ENCODE measurements around the gene SBF2.

Gene SBF2

DNA sequence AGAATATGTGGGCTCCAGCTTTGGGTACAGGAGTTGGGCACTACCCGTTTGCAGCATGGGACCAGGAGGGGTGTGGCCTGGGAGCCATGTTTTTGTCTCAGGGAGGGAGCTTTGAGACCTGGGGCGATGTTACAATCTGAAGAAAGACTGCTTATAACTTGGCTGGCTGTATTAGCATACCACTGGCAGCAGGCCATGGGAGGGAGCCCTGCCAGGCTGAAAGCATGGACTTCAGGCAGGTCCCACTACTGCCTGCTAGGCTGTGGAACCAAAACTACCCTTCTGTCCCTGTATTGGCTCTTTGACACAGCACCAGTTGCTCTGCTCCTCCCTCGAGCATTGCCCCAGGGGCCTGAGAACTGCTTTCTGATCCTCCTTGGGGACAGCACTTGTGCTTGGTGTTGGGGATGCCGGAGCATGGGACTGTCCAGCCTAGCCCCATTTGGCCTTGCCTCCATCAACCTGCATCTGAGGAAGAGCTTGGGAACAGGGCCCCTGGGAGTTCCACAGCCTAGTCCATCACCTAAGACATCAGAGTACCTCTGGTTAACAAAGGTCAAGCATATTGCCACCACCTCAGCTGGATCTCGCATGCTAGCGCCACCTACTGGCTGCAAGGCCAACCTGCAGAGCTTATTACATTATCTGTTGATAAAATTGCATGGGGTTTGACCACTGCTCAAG lies 217.4 kb downstream of the SBF2 start:
- H3K14ac ChIP-seq (ENCODE audit: low read length) = no peak overlapping the region
- H2AFZ ChIP-seq (ENCODE audit: low read length) = no peak overlapping the region
- no peak overlapping the region for H4K91ac ChIP-seq (ENCODE audit: low read depth, low read length, poor library complexity)
- H3K9ac ChIP-seq (ENCODE audit: low read depth, low read length, poor library complexity) = no peak overlapping the region
- H3K23ac ChIP-seq (ENCODE audit: low read depth, low read length, poor library complexity) = peak overlapping the region; percentile 26
- DNase-seq (ENCODE audit: low spot score) = no peak
- no peaks in the 10 kb centered on the region for H3K27me3 ChIP-seq (ENCODE audit: control insufficient read depth in 3 of 3, insufficient read depth in 3 of 3, low read depth in 1 of 3, low read length in 3 of 3)
- H3K4me1 ChIP-seq (ENCODE audit: control insufficient read depth in 2 of 2, insufficient read depth in 1 of 2, low read depth in 1 of 2, low read length in 2 of 2) = no peaks in the 10 kb centered on the region
- no peak overlapping the region for H3K27ac ChIP-seq (replicated peaks; ENCODE audit: low read length)
- H3K4ac ChIP-seq (ENCODE audit: low read length) = no peak overlapping the region
- H3K36me3 ChIP-seq (replicated peaks in 1 of 2; ENCODE audit: control insufficient read depth in 2 of 2, insufficient read depth in 2 of 2, low read length in 2 of 2) = no peaks in the 10 kb centered on the region
- H2BK5ac ChIP-seq (ENCODE audit: low read length) = peak overlapping the region; percentile 77
- H3K4me2 ChIP-seq (ENCODE audit: insufficient read depth, low read length, poor library complexity, severe bottlenecking) = no peak overlapping the region
- no CpG with 5 or more reads among the region's 6 CpGs for WGBS, 2 donors (ENCODE audit: extremely low coverage in 2 of 2, insufficient read length in 2 of 2, insufficient replicate concordance in 1 of 2)
- no peak overlapping the region for H3K4me3 ChIP-seq (ENCODE audit: low read length in 2 of 2)
- H2BK12ac ChIP-seq (ENCODE audit: low read length) = no peak overlapping the region
- H3K79me1 ChIP-seq (ENCODE audit: low read depth, low read length) = peaks cover 6% of the 10 kb centered on the region
- no peak overlapping the region for H2BK15ac ChIP-seq (ENCODE audit: low read length)
- H3K9me3 ChIP-seq (replicated peaks in 1 of 2; ENCODE audit: control insufficient read depth in 2 of 2, insufficient read depth in 1 of 2, low read depth in 1 of 2, low read length in 2 of 2) = peaks cover 2 to 14% of the 10 kb centered on the region in 2 donors
- H4K8ac ChIP-seq (ENCODE audit: low read depth, low read length) = no peak overlapping the region
- peak overlapping the region; percentile 59 for H3K18ac ChIP-seq (ENCODE audit: low read length)
- H2BK120ac ChIP-seq (ENCODE audit: low read depth, low read length) = no peak overlapping the region
- no peak overlapping the region for H2AK5ac ChIP-seq (ENCODE audit: low read depth, low read length)

DNA sequence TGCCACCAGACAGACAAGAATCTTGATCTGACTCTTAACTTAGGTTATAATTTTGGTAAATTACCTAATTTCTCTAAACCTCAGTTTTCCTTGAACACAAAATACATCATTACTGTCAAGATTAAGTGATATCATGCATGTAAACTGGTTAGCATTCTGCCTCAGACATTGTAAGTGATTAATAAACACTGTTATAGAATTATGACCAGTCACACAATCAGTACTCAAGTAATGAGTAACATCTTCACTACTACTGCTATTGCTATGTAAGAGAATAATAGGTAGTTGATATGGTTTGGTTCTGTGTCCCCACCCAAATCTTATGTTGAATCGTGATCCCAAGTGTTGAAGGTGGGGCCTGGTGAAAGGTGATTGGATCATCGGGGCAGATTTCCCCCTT lies 218.9 kb downstream of the SBF2 start:
- no peak overlapping the region for H3K27ac ChIP-seq (replicated peaks; ENCODE audit: low read length)
- no peak overlapping the region for H2BK5ac ChIP-seq (ENCODE audit: low read length)
- H2BK120ac ChIP-seq (ENCODE audit: low read depth, low read length) = no peak overlapping the region
- no peak overlapping the region for H3K9ac ChIP-seq (ENCODE audit: low read depth, low read length, poor library complexity)
- H2BK12ac ChIP-seq (ENCODE audit: low read length) = no peak overlapping the region
- no peak overlapping the region for H3K23ac ChIP-seq (ENCODE audit: low read depth, low read length, poor library complexity)
- H3K4me1 ChIP-seq (ENCODE audit: control insufficient read depth in 2 of 2, insufficient read depth in 1 of 2, low read depth in 1 of 2, low read length in 2 of 2) = no peaks in the 10 kb centered on the region
- no peaks in the 10 kb centered on the region for H3K36me3 ChIP-seq (replicated peaks in 1 of 2; ENCODE audit: control insufficient read depth in 2 of 2, insufficient read depth in 2 of 2, low read length in 2 of 2)
- H3K4me3 ChIP-seq (ENCODE audit: low read length in 2 of 2) = no peak overlapping the region
- no peak overlapping the region for H4K8ac ChIP-seq (ENCODE audit: low read depth, low read length)
- H3K4ac ChIP-seq (ENCODE audit: low read length) = no peak overlapping the region
- H2AFZ ChIP-seq (ENCODE audit: low read length) = no peak overlapping the region
- H3K79me1 ChIP-seq (ENCODE audit: low read depth, low read length) = peaks cover 6% of the 10 kb centered on the region
- no peak for DNase-seq (ENCODE audit: low spot score)
- H3K4me2 ChIP-seq (ENCODE audit: insufficient read depth, low read length, poor library complexity, severe bottlenecking) = no peak overlapping the region
- H2BK15ac ChIP-seq (ENCODE audit: low read length) = no peak overlapping the region
- no peaks in the 10 kb centered on the region for H3K27me3 ChIP-seq (ENCODE audit: control insufficient read depth in 3 of 3, insufficient read depth in 3 of 3, low read depth in 1 of 3, low read length in 3 of 3)
- H3K18ac ChIP-seq (ENCODE audit: low read length) = no peak overlapping the region
- no CpG with 5 or more reads among the region's 2 CpGs for WGBS, 2 donors (ENCODE audit: extremely low coverage in 2 of 2, insufficient read length in 2 of 2, insufficient replicate concordance in 1 of 2)
- peaks cover 2 to 8% of the 10 kb centered on the region in 2 donors for H3K9me3 ChIP-seq (replicated peaks in 1 of 2; ENCODE audit: control insufficient read depth in 2 of 2, insufficient read depth in 1 of 2, low read depth in 1 of 2, low read length in 2 of 2)
- H2AK5ac ChIP-seq (ENCODE audit: low read depth, low read length) = no peak overlapping the region
- no peak overlapping the region for H3K14ac ChIP-seq (ENCODE audit: low read length)
- H4K91ac ChIP-seq (ENCODE audit: low read depth, low read length, poor library complexity) = no peak overlapping the region

DNA sequence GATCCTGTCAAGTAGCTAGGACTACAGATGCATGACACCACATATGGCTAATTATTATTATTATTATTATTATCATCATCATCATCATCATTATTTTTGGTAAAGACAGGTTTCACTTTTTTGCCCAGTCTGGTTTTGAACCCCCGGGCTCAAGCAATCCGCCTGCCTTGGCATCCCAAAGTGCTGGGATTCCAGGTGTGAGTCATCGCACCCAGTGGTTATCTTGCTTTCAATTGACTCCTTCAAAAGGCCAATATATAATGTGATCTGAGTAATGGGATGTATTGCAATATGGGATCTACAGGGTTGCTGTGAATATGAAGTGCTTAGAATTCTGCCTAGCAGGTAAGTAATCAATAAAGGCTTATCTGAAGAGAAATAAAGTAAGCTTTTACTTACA lies 221.2 kb downstream of the SBF2 start:
- Histone ChIP-seq H4K8ac (ENCODE audit: low read depth, low read length) (no peak overlapping the region), H3K79me1 (ENCODE audit: low read depth, low read length) (peaks cover 6% of the 10 kb centered on the region), H2AK5ac (ENCODE audit: low read depth, low read length) (no peak overlapping the region), H2BK120ac (ENCODE audit: low read depth, low read length) (no peak overlapping the region), H2BK12ac (ENCODE audit: low read length) (no peak overlapping the region), H3K4me1 (ENCODE audit: control insufficient read depth in 2 of 2, insufficient read depth in 1 of 2, low read depth in 1 of 2, low read length in 2 of 2) (no peaks in the 10 kb centered on the region), H2AFZ (ENCODE audit: low read length) (no peak overlapping the region), H3K27ac (replicated peaks; ENCODE audit: low read length) (no peak overlapping the region), H3K27me3 (ENCODE audit: control insufficient read depth in 3 of 3, insufficient read depth in 3 of 3, low read depth in 1 of 3, low read length in 3 of 3) (no peaks in the 10 kb centered on the region), H3K4me3 (ENCODE audit: low read length in 2 of 2) (no peak overlapping the region), H3K36me3 (replicated peaks in 1 of 2; ENCODE audit: control insufficient read depth in 2 of 2, insufficient read depth in 2 of 2, low read length in 2 of 2) (no peaks in the 10 kb centered on the region), H2BK5ac (ENCODE audit: low read length) (no peak overlapping the region), H3K9me3 (replicated peaks in 1 of 2; ENCODE audit: control insufficient read depth in 2 of 2, insufficient read depth in 1 of 2, low read depth in 1 of 2, low read length in 2 of 2) (no peaks in the 10 kb centered on the region), H3K18ac (ENCODE audit: low read length) (no peak overlapping the region), H3K4me2 (ENCODE audit: insufficient read depth, low read length, poor library complexity, severe bottlenecking) (no peak overlapping the region), H3K23ac (ENCODE audit: low read depth, low read length, poor library complexity) (no peak overlapping the region), H3K9ac (ENCODE audit: low read depth, low read length, poor library complexity) (no peak overlapping the region), H2BK15ac (ENCODE audit: low read length) (no peak overlapping the region), H3K4ac (ENCODE audit: low read length) (no peak overlapping the region), H3K14ac (ENCODE audit: low read length) (no peak overlapping the region), H4K91ac (ENCODE audit: low read depth, low read length, poor library complexity) (no peak overlapping the region)
- no CpG with 5 or more reads among the region's 3 CpGs for WGBS, 2 donors (ENCODE audit: extremely low coverage in 2 of 2, insufficient read length in 2 of 2, insufficient replicate concordance in 1 of 2)
- DNase-seq (ENCODE audit: low spot score) = no peak

DNA sequence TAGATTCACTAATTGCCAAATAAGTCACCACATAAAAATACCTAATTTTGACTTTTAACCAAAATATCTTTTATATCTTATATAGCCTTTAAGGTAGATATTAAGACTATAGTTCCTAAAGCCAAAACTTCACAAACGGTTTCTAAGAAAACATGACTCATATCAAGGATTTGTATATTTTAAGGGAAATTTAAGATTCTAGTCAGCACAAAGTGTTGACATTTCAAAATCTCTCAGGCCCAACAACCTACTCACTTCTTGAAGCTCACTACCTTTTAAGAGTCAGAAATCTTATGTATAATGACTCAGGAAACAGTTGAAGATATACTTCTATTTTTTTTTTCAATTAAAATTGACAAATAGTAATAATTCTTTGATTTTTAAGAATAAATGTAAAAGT lies 221.9 kb downstream of the SBF2 start:
- H2AK5ac ChIP-seq (ENCODE audit: low read depth, low read length) = no peak overlapping the region
- H3K4me3 ChIP-seq (ENCODE audit: low read length in 2 of 2) = no peak overlapping the region
- H4K91ac ChIP-seq (ENCODE audit: low read depth, low read length, poor library complexity) = no peak overlapping the region
- H3K9me3 ChIP-seq (replicated peaks in 1 of 2; ENCODE audit: control insufficient read depth in 2 of 2, insufficient read depth in 1 of 2, low read depth in 1 of 2, low read length in 2 of 2) = no peaks in the 10 kb centered on the region
- no peak overlapping the region for H3K9ac ChIP-seq (ENCODE audit: low read depth, low read length, poor library complexity)
- no peak overlapping the region for H2AFZ ChIP-seq (ENCODE audit: low read length)
- no peak overlapping the region for H3K4me2 ChIP-seq (ENCODE audit: insufficient read depth, low read length, poor library complexity, severe bottlenecking)
- H2BK12ac ChIP-seq (ENCODE audit: low read length) = no peak overlapping the region
- no peak overlapping the region for H4K8ac ChIP-seq (ENCODE audit: low read depth, low read length)
- H3K27ac ChIP-seq (replicated peaks; ENCODE audit: low read length) = no peak overlapping the region
- H3K18ac ChIP-seq (ENCODE audit: low read length) = no peak overlapping the region
- peaks cover 6% of the 10 kb centered on the region for H3K79me1 ChIP-seq (ENCODE audit: low read depth, low read length)
- H3K27me3 ChIP-seq (ENCODE audit: control insufficient read depth in 3 of 3, insufficient read depth in 3 of 3, low read depth in 1 of 3, low read length in 3 of 3) = no peaks in the 10 kb centered on the region
- no peak overlapping the region for H3K4ac ChIP-seq (ENCODE audit: low read length)
- no peak overlapping the region for H2BK5ac ChIP-seq (ENCODE audit: low read length)
- WGBS, 2 donors (ENCODE audit: extremely low coverage in 2 of 2, insufficient read length in 2 of 2, insufficient replicate concordance in 1 of 2) = no CpG with 5 or more reads among the region's 1 CpG
- DNase-seq (ENCODE audit: low spot score) = no peak
- H2BK15ac ChIP-seq (ENCODE audit: low read length) = no peak overlapping the region
- no peak overlapping the region for H3K14ac ChIP-seq (ENCODE audit: low read length)
- H3K4me1 ChIP-seq (ENCODE audit: control insufficient read depth in 2 of 2, insufficient read depth in 1 of 2, low read depth in 1 of 2, low read length in 2 of 2) = no peaks in the 10 kb centered on the region
- no peaks in the 10 kb centered on the region for H3K36me3 ChIP-seq (replicated peaks in 1 of 2; ENCODE audit: control insufficient read depth in 2 of 2, insufficient read depth in 2 of 2, low read length in 2 of 2)
- no peak overlapping the region for H3K23ac ChIP-seq (ENCODE audit: low read depth, low read length, poor library complexity)
- no peak overlapping the region for H2BK120ac ChIP-seq (ENCODE audit: low read depth, low read length)
